Fibroblast of mammary gland (primary cell): ENCODE results near the gene TUT7.

Source experiments
- DNase-seq: peaks from one replicate; pipeline ENCODE4 v3.0.0-alpha.2; 2010; ENCODE audit warnings: low read depth
- H3K4me3 ChIP-seq: 2 replicates; pipeline ENCODE4 v1.5.1; 2011; ENCODE audit warnings: low read depth, mild to moderate bottlenecking, low read length, moderate library complexity; ENCODE audit not compliant: control insufficient read depth
- CTCF ChIP-seq: conservative IDR thresholded peaks from 2 replicates; pipeline ENCODE4 v1.5.1; 2011; ENCODE audit warnings: low read depth, low read length, inconsistent platforms; ENCODE audit not compliant: control insufficient read depth, insufficient read depth

The TUT7 gene

DNA sequence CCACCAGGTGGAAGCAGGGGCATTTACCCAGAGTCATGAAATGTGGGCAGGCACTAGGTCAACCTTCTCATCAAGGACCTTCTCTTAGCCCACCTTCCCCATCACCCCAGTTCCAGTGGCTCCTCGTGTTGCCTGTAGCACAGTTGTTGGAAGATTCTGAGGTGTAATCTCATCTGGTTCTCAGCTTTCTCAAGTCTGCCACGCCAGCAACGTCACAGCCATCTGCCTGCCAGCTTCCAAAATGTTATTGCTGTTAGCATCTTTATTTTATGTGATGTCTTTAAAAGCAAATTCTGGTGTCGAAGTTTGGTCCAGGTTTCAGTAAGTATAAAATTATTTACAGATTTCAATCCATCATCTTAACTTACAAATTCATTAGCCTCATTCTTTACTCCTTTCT, 105.5 kb downstream of the TUT7 start:
- no peak for DNase-seq
- no peak for TF ChIP-seq CTCF
- no peak overlapping the region for H3K4me3 ChIP-seq

GRCh38 chr9:86246752-86247161, 107.5 kb downstream of the TUT7 start:
- peak; percentile 31 for DNase-seq
- no peak overlapping the region for H3K4me3 ChIP-seq
- no peak for TF ChIP-seq CTCF

DNA sequence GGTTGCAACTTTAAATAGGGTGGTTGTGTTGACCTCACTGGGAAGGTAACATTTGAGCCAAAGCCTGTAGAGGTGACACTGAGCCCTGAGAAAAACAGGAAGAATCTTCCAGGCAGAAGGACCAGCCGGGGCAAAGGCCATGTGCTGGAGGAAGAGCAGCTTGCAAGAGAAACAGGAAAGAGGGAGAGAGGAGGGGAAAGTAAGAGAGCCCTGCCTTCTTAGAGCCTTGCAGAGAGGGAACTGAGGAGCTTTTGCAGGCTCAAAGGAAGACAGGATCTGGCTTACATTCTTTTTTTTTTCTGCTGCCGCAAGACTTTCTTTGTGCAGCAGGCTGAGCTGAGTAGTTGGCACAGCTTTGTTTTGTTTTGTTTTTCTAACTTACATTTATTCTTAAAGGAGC, 112.1 kb downstream of the TUT7 start:
- no peak for TF ChIP-seq CTCF
- no peak overlapping the region for H3K4me3 ChIP-seq
- no peak for DNase-seq

- H3K4me3 ChIP-seq, result no peak overlapping the region
- no peak for DNase-seq
- TF ChIP-seq CTCF, result no peak
Measured at GRCh38 chr9:86241216-86241615, 113.0 kb downstream of the TUT7 start.

DNA sequence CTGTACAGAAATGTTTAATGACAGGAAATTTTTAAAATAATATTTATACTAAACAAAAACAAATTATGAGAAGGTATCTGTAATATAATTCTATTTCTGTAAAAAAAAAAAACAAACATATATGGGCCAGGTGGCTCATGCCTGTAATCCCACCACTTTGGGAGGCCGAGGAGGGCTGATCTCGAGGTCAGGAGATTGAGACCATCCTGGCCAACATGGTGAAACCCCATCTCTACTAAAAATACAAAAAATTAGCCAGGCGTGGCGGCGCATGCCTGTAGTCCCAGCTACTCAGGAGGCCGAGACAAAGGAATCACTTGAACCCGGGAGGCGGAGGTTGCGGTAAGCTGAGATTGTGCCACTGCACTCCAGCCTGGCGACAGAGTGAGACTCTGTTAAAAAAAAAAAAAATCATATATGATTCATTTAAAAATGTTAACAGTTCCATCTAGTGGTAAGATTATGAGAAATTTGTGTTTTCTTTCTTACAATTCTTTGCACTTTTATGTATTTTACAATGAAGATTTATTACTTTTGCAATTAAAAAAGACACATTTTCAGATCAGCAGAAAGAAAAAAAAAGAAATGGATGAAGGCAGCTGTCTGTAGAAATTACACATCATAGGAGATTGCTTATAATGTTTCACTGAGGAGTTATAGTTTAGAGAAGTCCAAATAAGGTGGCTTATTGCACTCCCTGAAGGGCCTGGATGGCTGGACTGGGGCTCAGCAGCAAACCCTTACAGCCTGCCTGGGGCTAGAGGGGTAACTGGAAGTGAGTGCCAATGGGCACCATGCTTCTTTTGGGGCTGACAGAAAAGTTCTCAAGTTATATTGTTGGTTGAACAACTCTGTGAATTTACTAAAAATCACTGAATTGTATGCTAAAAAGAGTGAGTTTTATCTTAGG, 115.1 kb downstream of the TUT7 start:
- peak; percentile 0 for TF ChIP-seq CTCF
- H3K4me3 ChIP-seq, result no peak overlapping the region
- peak; percentile 16 for DNase-seq
